ENCODE results near the gene LAMB3. TPM values are rescaled to one million over a fixed set of nuclear protein-coding genes. Genes with fewer than 3 reads are reported as not detected.

Gene LAMB3
- total and polyA plus RNA-seq, 8 donors = 1.4 to 25.8 (median 3.4) TPM

DNA sequence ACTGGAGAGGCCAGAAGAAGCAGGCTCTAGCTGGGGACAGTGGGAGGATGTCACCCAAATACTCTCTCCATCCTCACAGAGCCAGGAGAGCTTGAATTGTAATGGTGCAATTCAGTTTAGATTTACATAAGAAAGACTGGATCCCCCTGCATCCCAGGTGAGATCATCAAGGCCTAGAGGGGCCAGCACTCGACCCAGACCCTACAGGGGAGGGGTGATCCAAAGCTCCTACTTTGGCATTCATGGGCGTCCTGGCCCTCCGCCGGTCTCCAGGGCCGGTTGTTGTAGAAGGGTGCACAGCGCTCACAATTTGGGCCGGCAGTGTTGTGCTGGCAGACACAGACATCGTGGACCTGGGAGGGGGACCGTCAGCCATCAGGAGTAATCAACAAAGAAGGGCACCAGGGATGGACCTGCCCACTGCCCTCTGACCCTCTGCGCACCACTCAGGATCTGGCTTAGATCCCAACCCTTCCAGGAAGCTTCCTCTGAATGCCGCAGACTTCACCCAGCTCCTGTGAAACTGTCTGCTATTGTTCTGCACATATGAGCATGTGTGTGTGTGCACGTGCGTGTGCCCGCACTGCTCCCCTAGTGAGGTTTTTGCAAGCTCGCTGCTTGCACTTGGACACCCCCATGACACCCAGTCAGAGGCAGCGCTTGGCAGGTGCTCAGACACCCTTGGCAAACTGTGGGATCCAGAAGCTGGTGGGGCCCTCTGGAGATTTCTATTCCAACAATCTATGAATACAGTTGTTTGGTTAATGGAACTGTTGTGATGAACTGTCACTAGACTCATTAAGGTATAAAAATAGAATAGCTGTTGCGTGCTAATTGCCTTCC, 21.6 kb downstream of the LAMB3 start:
- no peak for FAIRE-seq
- Histone ChIP-seq H3K27me3 (no peaks in the 10 kb centered on the region), H3K4me1 (no peaks in the 10 kb centered on the region), H3K36me3 (no peaks in the 10 kb centered on the region), H3K4me3 (no peak overlapping the region), H3K9me3 (no peaks in the 10 kb centered on the region), H3K27ac (no peak overlapping the region)
- intact Hi-C loops (cut with DNase I) = loop anchor here in 1 of 3 donors (10.0 kb wide), 1 partner anchor 56 kb away; no protein-coding TSS in a partner anchor
- 80 to 81% methylated on average over 17 of the region's 17 CpGs for WGBS, 2 donors
- TF ChIP-seq, protein P1, sequence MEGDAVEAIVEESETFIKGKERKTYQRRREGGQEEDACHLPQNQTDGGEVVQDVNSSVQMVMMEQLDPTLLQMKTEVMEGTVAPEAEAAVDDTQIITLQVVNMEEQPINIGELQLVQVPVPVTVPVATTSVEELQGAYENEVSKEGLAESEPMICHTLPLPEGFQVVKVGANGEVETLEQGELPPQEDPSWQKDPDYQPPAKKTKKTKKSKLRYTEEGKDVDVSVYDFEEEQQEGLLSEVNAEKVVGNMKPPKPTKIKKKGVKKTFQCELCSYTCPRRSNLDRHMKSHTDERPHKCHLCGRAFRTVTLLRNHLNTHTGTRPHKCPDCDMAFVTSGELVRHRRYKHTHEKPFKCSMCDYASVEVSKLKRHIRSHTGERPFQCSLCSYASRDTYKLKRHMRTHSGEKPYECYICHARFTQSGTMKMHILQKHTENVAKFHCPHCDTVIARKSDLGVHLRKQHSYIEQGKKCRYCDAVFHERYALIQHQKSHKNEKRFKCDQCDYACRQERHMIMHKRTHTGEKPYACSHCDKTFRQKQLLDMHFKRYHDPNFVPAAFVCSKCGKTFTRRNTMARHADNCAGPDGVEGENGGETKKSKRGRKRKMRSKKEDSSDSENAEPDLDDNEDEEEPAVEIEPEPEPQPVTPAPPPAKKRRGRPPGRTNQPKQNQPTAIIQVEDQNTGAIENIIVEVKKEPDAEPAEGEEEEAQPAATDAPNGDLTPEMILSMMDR (IDR thresholded peaks at IDR 0.05) = no peak
- no peak for DNase-seq
- ATAC-seq = no peak

DNA sequence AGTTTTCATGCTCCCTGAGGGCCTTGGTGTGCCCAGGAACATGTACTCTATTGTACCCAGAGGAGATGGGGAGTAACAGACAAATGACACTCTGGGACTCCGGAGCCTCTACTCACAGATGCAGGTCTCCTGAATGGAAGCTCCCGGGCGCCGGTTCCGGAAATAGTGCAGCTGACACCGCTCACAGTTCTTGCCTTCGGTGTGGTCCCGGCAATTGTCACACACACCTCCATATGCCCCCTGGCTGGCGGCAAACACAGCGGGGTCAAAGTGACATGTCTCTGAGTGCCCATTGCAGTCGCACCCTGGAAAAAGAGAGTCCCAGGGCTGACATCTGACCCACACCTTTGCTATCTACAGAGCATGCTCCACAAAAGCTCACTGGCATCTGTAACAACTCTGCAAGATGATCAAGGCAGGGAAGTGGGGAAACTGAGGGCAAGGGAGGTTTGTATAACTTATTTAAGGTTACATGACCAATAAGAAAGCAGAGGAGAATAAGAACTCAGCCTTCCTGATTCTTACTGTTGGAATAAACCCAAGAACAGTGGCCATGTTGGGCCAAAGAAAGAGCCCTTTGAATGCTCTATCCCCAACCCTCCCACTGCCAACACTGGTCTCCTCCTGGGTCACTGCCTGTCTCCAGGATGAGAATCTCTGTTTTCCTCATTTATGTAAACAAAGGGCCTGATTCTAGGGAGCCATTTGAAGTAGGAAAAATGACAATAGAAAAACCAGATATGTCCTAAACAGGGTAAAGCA, 22.4 kb downstream of the LAMB3 start:
- FAIRE-seq = no peak
- 95 to 97% methylated on average over 11 of the region's 11 CpGs for WGBS, 2 donors

DNA sequence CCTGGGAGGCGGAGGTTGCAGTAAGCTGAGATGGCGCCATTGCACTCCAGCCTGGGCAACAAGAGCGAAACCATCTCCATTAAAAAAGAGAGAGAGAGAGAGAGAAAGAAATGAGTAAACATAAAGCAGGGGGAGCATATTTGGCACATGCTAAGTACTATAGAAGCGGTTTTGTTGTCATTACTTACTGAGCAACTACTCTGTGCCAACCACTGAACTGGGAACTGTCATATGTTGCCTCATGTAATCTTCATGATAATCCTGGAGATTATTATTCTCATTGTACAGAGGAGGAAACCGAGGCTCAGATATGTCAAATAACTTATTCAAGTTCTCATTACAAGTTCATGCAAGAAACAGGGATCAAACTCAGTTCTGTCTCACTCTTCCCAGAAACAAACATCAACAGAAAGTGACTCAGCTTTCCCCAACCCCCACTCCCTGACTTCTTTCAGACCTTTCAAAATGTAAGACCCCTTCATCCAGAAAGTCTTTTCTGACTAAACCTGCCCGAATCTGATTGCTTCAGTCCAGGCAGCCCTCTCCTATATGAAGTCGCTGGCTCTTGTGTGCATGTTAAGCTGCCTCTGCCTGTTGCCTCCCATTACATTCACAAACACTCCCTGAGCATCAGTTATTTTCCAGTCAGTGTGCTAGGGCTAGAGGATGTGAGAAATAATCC, 23.5 kb downstream of the LAMB3 start:
- 87 to 92% methylated on average over 7 of the region's 7 CpGs for WGBS, 2 donors

More for the DNA sequence above, 22.4 kb downstream of the LAMB3 start:
- H3K4me1 ChIP-seq = no peaks in the 10 kb centered on the region
- H3K9me3 ChIP-seq = no peaks in the 10 kb centered on the region
- H3K27me3 ChIP-seq = no peaks in the 10 kb centered on the region
- TF ChIP-seq, protein P1 (IDR thresholded peaks at IDR 0.05) = no peak
- H3K36me3 ChIP-seq = no peaks in the 10 kb centered on the region
- intact Hi-C loops (cut with DNase I) = loop anchor here in 1 of 3 donors (10.0 kb wide), 1 partner anchor 55 kb away; no protein-coding TSS in a partner anchor
- H3K4me3 ChIP-seq = no peak overlapping the region
- H3K27ac ChIP-seq = no peak overlapping the region
- ATAC-seq (no peak), DNase-seq (no peak)

DNA sequence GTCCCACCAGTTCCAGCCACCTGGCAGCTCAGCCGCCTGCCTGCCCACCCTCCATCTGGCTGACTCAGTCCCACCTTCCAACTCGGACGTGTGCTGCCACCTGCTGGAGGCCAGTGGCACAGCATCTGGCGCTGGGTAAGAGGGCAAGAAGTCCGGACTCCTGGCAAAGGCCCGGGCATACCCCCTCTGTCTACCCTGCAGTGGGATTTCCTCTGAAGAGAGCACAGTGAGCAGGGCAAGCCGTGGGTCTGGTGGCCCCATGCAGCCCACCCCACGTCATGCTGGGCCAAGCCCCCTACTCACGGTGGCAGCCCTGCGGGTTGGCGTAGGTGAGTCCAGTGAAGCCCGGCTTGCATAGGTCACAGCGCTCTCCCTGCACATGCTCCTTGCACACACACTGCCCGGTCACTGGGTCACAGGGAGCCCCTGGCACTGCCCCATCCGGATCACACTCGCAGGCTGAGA, 24.5 kb downstream of the LAMB3 start:
- Histone ChIP-seq H3K27ac (no peak overlapping the region), H3K27me3 (no peaks in the 10 kb centered on the region), H3K4me3 (no peak overlapping the region), H3K4me1 (no peaks in the 10 kb centered on the region), H3K36me3 (no peaks in the 10 kb centered on the region), H3K9me3 (no peaks in the 10 kb centered on the region)
- peak; percentile 41 to 93 (median 75) for DNase-seq
- peak; percentile 71 to 93 (median 86) for ATAC-seq
- intact Hi-C loops (cut with DNase I) = no loop called here
- 41 to 45% methylated on average over 16 of the region's 16 CpGs for WGBS, 2 donors
- TF ChIP-seq, protein P1 (IDR thresholded peaks at IDR 0.05) = peak; percentile 90 to 97 (median 94)
- no peak for FAIRE-seq

More for the DNA sequence above, 23.5 kb downstream of the LAMB3 start:
- no peak for ATAC-seq
- intact Hi-C loops (cut with DNase I) = no loop called here
- no peaks in the 10 kb centered on the region for H3K9me3 ChIP-seq
- no peak overlapping the region for H3K27ac ChIP-seq
- no peaks in the 10 kb centered on the region for H3K27me3 ChIP-seq
- no peaks in the 10 kb centered on the region for H3K4me1 ChIP-seq
- H3K36me3 ChIP-seq = no peaks in the 10 kb centered on the region
- TF ChIP-seq, protein P1 (IDR thresholded peaks at IDR 0.05) = no peak
- H3K4me3 ChIP-seq = no peak overlapping the region
- FAIRE-seq = no peak
- DNase-seq = no peak
